ENCODE data around the gene CDH26. TPM values are rescaled to one million over a fixed set of nuclear protein-coding genes. Genes with fewer than 3 reads are reported as not detected.

The CDH26 gene
- total RNA-seq, 1 experiment from 2014 or later = 1.1 TPM

GRCh38 chr20:59945731-59946130 lies 12.5 kb upstream of the CDH26 start:
- no peaks in the 10 kb centered on the region for H3K9me3 Mint-ChIP-seq (ENCODE audit: low read depth, unreplicated experiment)
- H3K27ac Mint-ChIP-seq (ENCODE audit: unreplicated experiment) = no peak overlapping the region
- intact Hi-C loops (cut with micrococcal nuclease; ENCODE audit: unreplicated experiment) = loop anchor here (10.0 kb wide), 2 partner anchors 1279 to 1949 kb away; no protein-coding TSS in a partner anchor
- CTCF ChIA-PET = interaction anchor here (1.7 kb wide), 1 partner anchor 104 kb away, joined by 6 read pairs; no protein-coding TSS in a partner anchor
- no peak for TF ChIP-seq CTCF (IDR thresholded peaks at IDR 0.05; ENCODE audit: unreplicated experiment)
- DNase-seq = no peak
- no peak overlapping the region for H3K4me3 Mint-ChIP-seq (ENCODE audit: low read depth, unreplicated experiment)
- H3K27me3 Mint-ChIP-seq (ENCODE audit: unreplicated experiment) = no peaks in the 10 kb centered on the region
- H3K36me3 Mint-ChIP-seq (ENCODE audit: insufficient read depth, unreplicated experiment) = peaks cover 25% of the 10 kb centered on the region
- BruUV-seq (replicated peaks) = no TSS peak
- H3K4me1 Mint-ChIP-seq (ENCODE audit: low read depth, unreplicated experiment) = peaks cover 27% of the 10 kb centered on the region

- CTCF ChIA-PET = interaction anchor here (1.7 kb wide), 1 partner anchor 103 kb away, joined by 6 read pairs; no protein-coding TSS in a partner anchor
- intact Hi-C loops (cut with micrococcal nuclease; ENCODE audit: unreplicated experiment) = loop anchor here (10.0 kb wide), 2 partner anchors 1277 to 1947 kb away; no protein-coding TSS in a partner anchor
- Mint-ChIP-seq H3K27me3 (ENCODE audit: unreplicated experiment) (no peaks in the 10 kb centered on the region), H3K27ac (ENCODE audit: unreplicated experiment) (no peak overlapping the region), H3K4me3 (ENCODE audit: low read depth, unreplicated experiment) (no peak overlapping the region), H3K36me3 (ENCODE audit: insufficient read depth, unreplicated experiment) (peaks cover 13% of the 10 kb centered on the region), H3K4me1 (ENCODE audit: low read depth, unreplicated experiment) (peaks cover 14% of the 10 kb centered on the region), H3K9me3 (ENCODE audit: low read depth, unreplicated experiment) (no peaks in the 10 kb centered on the region)
- BruUV-seq (replicated peaks) = no TSS peak
- TF ChIP-seq CTCF (IDR thresholded peaks at IDR 0.05; ENCODE audit: unreplicated experiment) = no peak
- no peak for DNase-seq
Observed at GRCh38 chr20:59947376-59947775, 10.8 kb upstream of the CDH26 start.

GRCh38 chr20:59948212-59948611 lies 10.0 kb upstream of the CDH26 start:
- H3K4me1 Mint-ChIP-seq (ENCODE audit: low read depth, unreplicated experiment) = peaks cover 14% of the 10 kb centered on the region
- CTCF ChIA-PET = interaction anchor here (1.0 to 2.0 kb wide), 2 partner anchors 14 to 24 kb away, joined by 4 to 9 read pairs; partner anchors contain the start of gene SYCP2
- no peak for DNase-seq

More at GRCh38 chr20:59948212-59948611, 10.0 kb upstream of the CDH26 start:
- Mint-ChIP-seq H3K27ac (ENCODE audit: unreplicated experiment) (no peak overlapping the region), H3K27me3 (ENCODE audit: unreplicated experiment) (no peaks in the 10 kb centered on the region), H3K4me3 (ENCODE audit: low read depth, unreplicated experiment) (no peak overlapping the region), H3K9me3 (ENCODE audit: low read depth, unreplicated experiment) (no peaks in the 10 kb centered on the region), H3K36me3 (ENCODE audit: insufficient read depth, unreplicated experiment) (peaks cover 13% of the 10 kb centered on the region)
- TF ChIP-seq CTCF (IDR thresholded peaks at IDR 0.05; ENCODE audit: unreplicated experiment) = no peak
- no TSS peak for BruUV-seq (replicated peaks)
- intact Hi-C loops (cut with micrococcal nuclease; ENCODE audit: unreplicated experiment) = loop anchor here (2.0 to 10.0 kb wide), 3 partner anchors 45 to 1947 kb away; no protein-coding TSS in a partner anchor

All from Calu3 (cell line).